ENCODE measurements around the gene ZNF717.

GRCh38 chr3:75814797-75815196 lies 29.4 kb upstream of the ZNF717 start:
- TF ChIP-seq, protein P1, sequence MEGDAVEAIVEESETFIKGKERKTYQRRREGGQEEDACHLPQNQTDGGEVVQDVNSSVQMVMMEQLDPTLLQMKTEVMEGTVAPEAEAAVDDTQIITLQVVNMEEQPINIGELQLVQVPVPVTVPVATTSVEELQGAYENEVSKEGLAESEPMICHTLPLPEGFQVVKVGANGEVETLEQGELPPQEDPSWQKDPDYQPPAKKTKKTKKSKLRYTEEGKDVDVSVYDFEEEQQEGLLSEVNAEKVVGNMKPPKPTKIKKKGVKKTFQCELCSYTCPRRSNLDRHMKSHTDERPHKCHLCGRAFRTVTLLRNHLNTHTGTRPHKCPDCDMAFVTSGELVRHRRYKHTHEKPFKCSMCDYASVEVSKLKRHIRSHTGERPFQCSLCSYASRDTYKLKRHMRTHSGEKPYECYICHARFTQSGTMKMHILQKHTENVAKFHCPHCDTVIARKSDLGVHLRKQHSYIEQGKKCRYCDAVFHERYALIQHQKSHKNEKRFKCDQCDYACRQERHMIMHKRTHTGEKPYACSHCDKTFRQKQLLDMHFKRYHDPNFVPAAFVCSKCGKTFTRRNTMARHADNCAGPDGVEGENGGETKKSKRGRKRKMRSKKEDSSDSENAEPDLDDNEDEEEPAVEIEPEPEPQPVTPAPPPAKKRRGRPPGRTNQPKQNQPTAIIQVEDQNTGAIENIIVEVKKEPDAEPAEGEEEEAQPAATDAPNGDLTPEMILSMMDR (IDR thresholded peaks at IDR 0.05), result no peak
- no peak for TF ChIP-seq REST (IDR thresholded peaks at IDR 0.05; ENCODE audit: low read depth, low read length)
